UCSD-AML1 (cell line): ENCODE data around the gene MED12L.
A peak's percentile ranks its signal among the peaks of the same experiment; 100 is the strongest.
"Not testable (repeated sequence)": the region's sequence is repeated elsewhere in the genome, so short reads cannot be mapped to it uniquely, and the experiment has no call there.

Experiments
- DNase-seq: peaks from one replicate; lab custom pipeline; 2025; ENCODE audit not compliant: unreplicated experiment; lab: John Stamatoyannopoulos, UW

The MED12L gene

DNA sequence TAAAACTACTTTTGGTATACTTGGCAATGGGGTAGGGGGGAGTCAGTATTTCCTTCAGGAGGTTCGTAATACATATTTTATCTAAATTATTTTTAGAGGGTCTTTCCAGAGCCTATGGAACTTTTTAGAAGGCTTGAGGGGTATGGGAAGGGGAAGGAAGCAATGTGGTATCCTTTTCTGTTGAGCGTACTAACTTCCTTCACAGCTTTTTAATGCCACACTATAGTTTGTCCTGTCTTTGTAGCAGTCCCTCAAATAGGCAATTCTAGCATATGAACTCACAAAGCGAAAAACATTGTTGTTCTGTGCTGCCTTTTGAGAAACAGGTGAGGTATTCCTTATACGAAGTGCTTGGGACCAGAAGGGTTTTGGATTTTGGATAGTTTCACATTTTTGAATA lies 266.2 kb downstream of the MED12L start:
- DNase-seq: no peak

DNA sequence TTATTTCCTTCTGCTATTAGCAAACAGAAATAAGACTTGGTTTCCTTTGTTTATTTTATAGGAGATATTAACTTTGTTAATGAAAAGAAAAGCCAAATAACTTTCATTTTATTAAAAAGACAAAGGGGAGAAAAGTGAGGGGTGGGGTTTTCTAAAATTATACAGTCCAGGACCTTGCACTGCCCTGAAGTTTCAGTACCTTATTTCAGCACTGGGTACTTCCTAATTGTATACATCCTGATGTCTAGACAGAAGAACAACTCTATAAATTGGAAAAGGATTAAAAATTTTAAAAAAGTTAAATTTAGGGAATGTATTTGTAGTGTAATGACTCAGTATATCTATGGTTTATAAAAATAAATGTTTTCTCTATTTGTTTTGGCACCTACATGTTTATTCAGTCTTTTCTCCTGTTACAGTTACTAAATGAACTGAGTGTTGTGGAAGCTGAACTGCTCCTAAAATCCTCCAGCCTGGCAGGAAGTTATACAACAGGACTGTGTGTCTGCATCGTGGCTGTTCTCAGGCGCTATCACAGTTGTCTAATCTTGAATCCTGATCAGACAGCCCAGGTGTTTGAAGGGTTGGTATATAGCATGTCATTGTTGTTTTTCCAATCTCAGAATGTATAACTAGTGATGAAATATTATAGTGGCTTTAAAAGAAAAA lies 271.5 kb downstream of the MED12L start:
- DNase-seq: no peak

- DNase-seq: no peak
Observed at GRCh38 chr3:151357463-151357850, 272.0 kb downstream of the MED12L start.

DNA sequence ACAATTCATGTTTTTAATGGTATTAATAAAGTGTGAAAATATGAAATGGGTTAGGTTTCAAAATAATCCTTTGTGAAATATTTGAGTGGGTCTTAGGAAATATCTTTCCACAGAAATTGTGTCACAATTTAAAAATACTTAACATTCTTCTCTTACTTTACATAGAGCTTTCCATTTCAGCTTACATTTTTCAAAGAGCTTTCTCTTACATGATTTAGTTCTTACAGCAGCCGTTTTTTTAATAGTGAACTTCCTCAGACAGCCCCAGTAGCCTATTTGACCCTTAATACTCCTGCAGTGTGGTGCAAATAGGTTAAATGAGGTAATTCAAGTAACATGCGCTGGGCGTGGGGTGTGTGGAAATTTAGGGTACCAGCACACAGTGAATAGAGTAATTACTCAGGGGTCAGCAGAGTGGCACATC lies 277.3 kb downstream of the MED12L start:
- no peak for DNase-seq

DNA sequence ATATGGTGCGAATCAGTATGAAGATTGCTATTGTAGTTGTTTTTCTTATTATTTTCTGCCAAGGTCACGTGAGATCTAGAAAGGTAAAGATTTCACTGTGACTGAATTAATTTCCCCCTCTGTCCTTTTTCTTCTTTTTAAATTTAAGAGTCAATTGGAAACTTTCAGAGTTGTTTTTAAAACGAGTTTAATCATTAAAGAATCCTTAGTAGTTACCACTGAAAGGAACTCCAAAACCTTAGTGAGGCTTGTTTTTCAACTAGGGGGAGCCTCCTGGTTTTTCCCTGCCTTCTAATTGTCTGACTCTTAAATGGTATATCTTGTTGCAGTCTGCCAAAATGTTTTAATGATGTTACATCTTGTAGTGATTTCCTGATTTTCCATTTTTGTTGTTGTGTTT lies 281.5 kb downstream of the MED12L start:
- DNase-seq: no peak

- no peak for DNase-seq
Observed at GRCh38 chr3:151367448-151367847, 282.0 kb downstream of the MED12L start.

DNA sequence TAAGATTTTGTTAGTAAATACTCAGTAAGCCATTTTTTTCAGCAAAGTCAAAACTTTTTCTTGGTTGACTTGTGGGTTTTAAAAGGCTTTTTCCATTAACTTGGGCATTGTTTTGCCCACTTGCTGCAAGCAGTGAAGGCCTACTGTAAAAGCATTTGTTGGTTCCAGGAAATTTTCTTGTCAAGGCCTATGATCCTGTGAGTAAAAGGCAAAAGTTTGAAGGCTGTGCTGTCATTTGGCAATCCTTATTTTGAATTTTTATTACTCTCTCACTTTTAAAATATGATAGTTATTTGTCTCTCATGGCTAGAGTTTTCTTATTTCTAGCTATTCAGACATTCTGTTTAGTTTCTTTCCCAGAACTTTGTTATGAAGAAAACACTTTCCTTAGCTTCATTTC lies 286.1 kb downstream of the MED12L start:
- DNase-seq: no peak

GRCh38 chr3:151372063-151372820 lies 286.8 kb downstream of the MED12L start:
- DNase-seq: no peak

DNA sequence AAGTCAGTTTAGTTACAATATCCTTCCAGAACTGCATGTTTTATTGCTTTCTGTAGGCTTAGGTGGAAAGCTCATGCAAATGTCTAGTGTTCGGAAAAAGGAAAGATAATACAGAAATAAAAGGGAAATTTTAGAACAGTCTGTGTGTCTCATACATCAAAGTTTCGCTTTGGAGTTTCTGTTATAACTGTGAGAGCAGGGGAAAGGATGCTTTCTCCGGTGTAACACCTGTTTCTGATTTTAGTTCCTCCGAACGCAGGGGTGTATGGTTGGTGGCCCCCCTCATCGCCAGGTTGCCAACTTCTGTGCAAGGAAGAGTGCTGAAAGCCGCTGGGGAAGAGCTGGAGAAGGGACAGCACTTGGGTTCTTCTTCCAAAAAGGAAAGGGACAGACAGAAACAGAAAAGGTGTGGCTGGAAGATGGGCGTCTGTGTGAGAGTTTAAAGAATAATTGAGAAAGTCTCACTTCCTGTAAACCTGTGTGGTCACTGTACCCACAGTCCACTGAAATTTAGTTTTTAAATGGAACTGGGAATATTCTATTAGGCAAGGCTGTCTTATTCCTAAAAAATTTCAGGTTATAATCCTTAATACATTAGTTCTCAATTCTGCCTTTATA lies 292.4 kb downstream of the MED12L start:
- no peak for DNase-seq

DNA sequence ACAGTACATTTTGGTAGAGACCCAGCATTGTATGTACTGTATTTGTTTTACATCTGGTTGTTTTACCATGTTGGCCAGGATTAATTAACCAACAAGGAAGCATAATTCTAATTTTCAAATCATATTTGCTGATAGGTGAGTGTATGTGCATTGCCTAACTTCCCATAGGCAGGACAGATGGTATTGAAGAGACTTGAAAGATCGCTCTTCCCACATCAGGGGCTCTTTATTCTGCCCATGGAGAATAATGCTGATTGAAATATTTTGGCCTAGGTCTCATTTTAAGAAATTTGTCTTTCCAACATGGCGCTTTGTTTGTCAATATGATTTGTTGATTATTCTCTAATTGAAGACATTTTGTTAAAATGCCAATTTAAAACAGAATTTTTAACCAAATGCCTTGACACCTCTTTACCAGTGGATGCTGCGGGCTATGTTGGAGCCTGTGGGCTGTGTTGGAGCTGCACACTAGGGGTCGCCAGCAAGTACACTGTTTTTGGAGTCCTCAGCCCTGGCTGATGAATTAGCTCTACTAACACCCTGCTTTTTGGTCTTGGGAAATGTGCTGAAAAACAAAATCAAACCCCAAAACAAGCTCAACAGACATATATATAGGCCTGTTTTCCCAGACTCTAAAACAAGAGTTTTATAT lies 293.7 kb downstream of the MED12L start:
- DNase-seq: peak; percentile 29

GRCh38 chr3:151382671-151383070 lies 297.2 kb downstream of the MED12L start:
- no peak for DNase-seq

GRCh38 chr3:151383111-151383510 lies 297.6 kb downstream of the MED12L start:
- DNase-seq: no peak

- DNase-seq: no peak
Observed at GRCh38 chr3:151383956-151384355, 298.5 kb downstream of the MED12L start.

DNA sequence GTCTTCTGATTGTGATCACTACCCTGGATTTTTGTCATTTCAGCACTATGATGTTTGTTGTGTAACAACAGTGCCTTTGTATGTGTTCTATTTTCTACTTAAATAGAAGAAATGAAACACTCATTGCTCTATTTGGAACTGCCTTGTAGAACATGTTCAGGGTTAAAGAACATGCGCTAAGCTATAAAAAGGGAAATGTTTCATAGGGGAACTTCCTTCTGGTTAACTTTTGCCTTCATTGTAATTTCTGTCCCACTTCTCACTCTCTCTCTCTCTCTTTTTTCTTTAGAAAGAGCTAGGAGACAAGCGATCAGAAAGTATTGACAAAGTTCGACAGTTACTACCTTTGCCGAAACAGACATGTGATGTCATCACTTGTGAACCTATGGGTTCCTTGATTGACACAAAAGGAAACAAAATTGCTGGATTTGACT lies 299.3 kb downstream of the MED12L start, which contains the start of gene P2RY12:
Gene P2RY12 (minus strand): TSS at position 13 of the 434 bp plus-strand sequence. CDS start 45,908 bp downstream, outside the sequence.
- no peak for DNase-seq

DNA sequence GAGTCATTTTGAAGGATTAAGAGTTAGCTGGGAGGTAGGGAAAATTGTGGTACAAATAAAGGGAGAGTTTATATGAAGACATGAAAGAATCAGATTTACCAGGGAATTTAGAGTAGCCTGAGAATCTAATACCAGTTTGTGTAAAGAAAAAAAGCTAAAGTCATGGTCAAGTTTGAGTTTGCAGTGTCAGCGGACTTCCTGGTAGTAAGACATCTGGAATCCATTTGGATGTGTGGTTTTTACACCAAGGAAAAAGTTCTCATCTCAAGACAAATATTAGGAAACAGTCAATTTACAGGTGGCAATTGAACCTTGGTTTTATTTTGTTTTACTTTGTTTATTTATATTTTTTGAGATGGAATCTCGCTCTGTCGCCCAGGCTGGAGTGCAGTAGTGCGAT lies 300.6 kb downstream of the MED12L start:
- no peak for DNase-seq

DNA sequence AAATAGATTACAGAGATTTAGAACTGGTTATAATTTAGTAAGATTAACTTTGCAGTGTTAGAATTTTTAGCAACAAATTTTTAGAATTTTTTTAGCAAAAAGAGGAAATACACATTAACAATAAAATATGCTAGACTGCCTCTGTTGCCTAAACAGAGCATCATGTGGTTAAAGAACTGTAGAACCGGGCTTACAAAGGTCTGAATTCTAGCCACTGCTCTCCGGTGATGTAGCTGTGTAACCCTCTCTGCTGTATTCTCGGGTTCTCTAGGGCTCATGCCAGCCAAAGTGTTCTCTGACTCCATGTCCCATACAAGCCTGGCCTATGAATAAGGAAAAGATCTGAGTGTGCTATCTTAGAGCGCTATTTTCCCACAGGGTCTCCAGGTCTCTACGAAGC lies 302.0 kb downstream of the MED12L start:
- no peak for DNase-seq

- DNase-seq: peak; percentile 58
Observed at GRCh38 chr3:151387842-151388241, 302.4 kb downstream of the MED12L start.

DNA sequence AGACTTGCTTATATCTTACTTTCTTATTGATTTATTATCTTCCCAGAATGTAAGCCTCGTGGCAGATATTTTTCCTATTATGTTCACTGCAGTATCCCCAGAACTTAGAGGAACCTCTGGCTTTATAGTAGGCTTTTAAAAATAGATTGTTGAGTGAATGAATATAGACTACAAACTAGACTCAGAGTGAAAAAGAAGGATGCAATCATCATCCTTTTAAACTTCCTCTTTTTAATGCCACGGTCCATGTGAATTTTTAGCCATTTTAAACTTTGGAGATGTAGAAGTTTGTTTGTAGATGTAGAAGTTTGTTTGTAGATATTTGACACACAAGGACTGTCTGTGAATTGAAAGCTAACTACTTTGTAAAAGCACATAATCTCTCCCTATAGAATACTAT lies 306.3 kb downstream of the MED12L start:
- no peak for DNase-seq

DNA sequence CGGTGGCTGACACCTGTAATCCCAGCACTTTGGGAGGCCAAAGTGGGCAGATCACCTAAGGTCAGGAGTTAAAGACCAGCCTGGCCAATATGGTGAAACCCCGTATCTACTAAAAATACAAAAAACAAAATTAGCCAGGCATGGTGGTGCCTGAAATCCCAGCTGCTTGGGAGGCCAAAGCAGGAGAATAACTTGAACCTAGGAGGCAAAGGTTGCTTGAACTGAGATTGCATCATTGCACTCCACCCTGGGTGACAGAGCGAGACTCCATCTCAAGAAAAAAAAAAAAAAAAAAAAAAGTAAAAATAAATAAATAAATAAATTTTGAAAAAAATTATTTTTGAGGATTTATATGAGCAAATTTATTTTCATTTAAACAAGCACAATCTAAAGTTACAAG lies 306.7 kb downstream of the MED12L start:
- DNase-seq: not testable (repeated sequence)

- no peak for DNase-seq
Observed at GRCh38 chr3:151393146-151393830, 307.8 kb downstream of the MED12L start.

DNA sequence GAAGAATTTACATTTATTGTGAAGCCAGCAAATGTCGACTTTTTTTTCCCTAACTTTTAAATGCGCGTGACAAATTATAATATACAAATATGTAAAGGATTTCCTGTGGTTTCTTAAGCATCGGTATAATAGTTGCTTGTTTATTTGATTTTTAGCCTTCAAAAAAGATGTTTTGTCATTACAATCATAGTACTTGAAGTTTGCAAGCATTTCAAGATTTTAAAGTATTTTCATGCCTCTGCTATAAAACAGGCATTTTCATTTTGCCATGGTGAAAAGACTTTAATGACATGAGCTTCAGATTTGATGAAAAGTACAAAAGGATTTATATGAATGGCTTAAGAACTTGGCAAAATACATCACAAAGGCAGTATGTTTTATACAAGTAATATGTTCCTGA lies 308.5 kb downstream of the MED12L start:
- no peak for DNase-seq
